Omental fat pad (tissue), 4 donors: ENCODE data around the gene PDE8A. TPM values are rescaled to one million over a fixed set of nuclear protein-coding genes. Genes with fewer than 3 reads are reported as not detected.

Experiments used
- ATAC-seq: fragments of 150-250 bp; one replicate; pipeline ENCODE4 v1.9.1; 2016; ENCODE audit warnings: mild to moderate bottlenecking, moderate library complexity; ENCODE audit not compliant: low FRiP score
- DNase-seq: peaks from one replicate; pipeline ENCODE4 v3.0.0-alpha.2; 2019; ENCODE audit warnings: low spot score
- total RNA-seq, 4 donors: library from RNA; depleted of rRNA; stranded (reverse); fragments of >200 nt; gene quantifications; one replicate each; pipeline ENCODE4 v1.1.0, GENCODE V29; 2016
- TF ChIP-seq, protein P1 (sequence below), 3 donors: fragments of 450-650 bp; IDR thresholded peaks; one replicate each; pipeline ENCODE4 v1.5.1; 2016 to 2017; ENCODE audit warnings: antibody characterized with exemption in 3 of 3, mild to moderate bottlenecking in 3 of 3, moderate library complexity in 2 of 3

PDE8A gene
- total RNA-seq, 4 donors from 2014 or later = 61.0 to 86.5 (median 79.0) TPM

DNA sequence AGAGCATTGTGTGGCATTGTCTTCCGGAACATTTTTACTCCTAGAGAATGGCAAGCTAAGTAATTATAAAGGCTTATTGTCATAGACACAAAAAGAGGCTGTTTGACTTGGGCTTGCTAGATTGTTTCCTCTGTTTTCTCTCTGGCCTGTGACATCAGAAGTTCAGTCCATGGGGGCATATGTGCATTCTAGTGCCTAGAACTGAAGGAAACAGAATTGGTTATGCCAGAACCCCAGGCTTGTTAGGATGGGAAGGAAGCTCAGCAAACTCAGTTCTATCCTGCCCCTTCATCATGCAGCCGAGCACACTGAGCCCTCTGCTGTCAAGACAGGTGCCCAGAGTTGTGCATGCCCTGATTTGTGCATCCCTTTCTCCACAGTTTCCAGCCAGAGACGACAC is 131.3 kb downstream of the PDE8A start:
- no peak for ATAC-seq
- DNase-seq = no peak
- TF ChIP-seq, protein P1, sequence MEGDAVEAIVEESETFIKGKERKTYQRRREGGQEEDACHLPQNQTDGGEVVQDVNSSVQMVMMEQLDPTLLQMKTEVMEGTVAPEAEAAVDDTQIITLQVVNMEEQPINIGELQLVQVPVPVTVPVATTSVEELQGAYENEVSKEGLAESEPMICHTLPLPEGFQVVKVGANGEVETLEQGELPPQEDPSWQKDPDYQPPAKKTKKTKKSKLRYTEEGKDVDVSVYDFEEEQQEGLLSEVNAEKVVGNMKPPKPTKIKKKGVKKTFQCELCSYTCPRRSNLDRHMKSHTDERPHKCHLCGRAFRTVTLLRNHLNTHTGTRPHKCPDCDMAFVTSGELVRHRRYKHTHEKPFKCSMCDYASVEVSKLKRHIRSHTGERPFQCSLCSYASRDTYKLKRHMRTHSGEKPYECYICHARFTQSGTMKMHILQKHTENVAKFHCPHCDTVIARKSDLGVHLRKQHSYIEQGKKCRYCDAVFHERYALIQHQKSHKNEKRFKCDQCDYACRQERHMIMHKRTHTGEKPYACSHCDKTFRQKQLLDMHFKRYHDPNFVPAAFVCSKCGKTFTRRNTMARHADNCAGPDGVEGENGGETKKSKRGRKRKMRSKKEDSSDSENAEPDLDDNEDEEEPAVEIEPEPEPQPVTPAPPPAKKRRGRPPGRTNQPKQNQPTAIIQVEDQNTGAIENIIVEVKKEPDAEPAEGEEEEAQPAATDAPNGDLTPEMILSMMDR (IDR thresholded peaks at IDR 0.05) = no peak

DNA sequence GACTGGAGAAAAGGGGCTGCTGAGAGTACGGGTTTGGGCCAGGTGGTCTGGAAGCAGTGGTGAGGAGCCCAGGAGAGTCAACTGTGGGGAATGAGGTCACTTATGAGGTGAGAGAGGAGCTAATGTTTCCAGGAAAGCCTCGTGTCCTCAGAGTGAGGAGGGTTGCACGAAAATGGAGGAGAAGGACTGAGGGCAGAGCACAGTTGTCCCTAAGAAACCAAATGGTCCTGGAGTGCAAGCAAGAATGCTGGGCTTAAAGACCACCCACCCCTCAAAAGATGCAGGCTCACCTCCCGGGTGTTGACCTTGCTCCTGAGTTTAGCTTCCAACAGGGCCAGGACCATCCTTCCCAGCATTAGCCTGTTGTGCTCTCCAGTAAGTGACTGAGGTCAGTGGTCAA is 133.2 kb downstream of the PDE8A start:
- no peak for ATAC-seq
- TF ChIP-seq, protein P1 (IDR thresholded peaks at IDR 0.05) = no peak
- no peak for DNase-seq

DNA sequence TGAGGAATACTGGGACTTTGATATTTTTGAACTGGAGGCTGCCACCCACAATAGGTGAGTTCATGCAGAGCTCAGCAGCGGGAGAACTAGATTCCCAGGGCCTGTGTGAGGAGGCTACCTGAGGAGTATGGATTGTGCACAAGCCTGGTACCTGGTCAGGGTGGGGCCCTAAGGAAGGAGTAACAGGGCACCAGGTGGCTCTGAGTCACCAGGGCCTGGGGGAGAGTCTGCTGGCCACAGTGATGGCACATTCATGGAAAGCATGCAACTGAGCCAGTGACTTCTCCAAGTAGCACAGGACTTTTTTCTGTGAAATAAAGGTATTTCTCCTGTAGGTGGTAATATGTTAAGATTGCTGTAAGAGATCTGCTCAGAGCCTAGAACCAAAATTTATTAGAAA is 134.4 kb downstream of the PDE8A start:
- no peak for ATAC-seq
- TF ChIP-seq, protein P1 (IDR thresholded peaks at IDR 0.05) = no peak
- no peak for DNase-seq

DNA sequence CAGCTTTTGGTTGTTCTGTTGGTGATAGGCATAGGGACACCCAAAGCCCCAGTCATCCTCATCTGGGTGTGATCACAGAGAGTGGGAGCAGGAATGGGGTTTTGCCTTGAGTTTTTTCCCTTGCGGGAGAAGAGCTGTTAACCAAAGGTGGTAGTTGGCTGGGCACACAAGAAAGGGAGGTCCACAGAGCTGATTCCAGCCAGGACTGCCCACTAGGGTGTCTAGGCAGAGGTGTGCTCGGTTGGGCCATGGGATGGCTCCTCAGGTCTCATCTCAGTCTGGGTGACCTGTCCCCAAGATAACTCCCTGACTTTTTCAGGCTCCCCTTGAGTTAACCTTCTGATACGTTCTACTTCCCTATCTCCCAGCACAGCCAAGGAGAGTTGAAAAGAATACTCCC is 134.8 kb downstream of the PDE8A start:
- TF ChIP-seq, protein P1 (IDR thresholded peaks at IDR 0.05) = no peak
- ATAC-seq (no peak), DNase-seq (no peak)

DNA sequence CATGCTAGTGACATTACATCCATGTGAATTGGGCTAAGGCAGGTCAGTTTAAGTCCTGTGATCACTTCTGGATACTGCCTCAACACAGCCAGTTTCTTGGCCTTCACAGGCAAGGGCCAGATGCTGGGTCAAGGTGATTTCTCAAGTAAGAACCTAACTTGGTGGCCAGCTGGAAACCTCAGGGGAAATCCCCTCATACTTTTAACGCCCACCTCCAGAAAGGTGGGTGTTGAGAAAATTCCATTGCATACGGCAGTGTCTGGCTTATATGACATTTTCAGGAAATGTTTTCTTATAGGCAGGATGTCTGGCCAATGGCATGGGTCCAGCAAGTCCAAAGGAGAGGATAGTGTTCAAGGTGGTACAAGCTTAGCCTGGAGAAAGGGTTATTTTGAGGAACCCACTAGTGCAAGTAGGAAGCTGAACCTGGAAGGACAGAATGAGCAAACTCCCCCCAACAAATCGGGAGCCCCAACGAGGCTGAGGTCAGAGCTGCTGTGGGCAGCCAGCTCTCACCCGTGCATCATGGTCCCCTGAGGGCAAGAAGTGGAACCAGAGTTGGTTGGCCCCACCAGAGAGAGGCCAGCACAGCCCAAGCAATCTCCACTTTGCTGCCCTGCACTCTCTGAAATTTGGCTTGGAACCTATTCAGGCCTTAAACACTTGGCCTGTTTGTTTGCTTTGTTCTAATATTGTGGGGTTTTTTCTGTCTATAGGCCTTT is 135.4 kb downstream of the PDE8A start:
- TF ChIP-seq, protein P1 (IDR thresholded peaks at IDR 0.05) = no peak
- no peak for DNase-seq
- ATAC-seq = no peak

DNA sequence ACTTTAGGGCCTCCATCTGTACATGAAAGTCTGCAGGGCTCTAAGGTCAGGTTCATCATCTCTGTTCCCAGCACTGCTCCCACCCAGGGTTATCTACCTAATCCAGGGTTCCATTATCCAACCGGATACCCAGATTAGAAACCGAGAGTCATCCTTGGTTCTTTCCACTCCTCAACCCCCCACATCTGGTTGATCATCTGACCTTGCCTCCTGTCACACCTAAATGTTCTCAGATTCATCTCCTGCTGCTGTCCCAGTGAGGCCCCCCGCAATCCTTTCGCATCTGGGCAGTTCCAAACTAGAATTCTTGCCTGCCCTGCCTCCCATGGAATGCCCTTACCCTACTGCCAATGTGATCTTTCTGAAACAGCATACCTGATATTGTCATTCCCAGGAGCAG is 136.5 kb downstream of the PDE8A start:
- TF ChIP-seq, protein P1 (IDR thresholded peaks at IDR 0.05) = no peak
- DNase-seq (no peak), ATAC-seq (no peak)

DNA sequence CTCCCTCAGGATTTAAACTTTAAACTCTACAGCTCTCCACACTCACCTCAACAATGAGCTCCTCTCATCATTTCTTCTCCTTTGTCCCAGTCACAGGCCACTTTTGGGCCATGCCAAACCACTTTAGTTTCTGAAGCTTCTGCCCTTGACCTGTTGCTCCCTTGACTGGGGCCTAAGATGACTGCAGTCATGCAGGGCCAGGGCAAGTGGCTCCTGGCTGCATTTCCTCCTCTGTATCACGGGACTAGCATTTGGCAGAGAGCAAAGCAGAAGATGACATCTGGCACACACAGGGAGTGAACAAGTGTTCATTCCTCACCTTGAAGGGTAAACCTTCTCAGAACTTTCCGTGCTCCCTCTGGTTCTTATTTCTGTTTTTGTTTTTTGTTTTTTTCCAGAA is 136.9 kb downstream of the PDE8A start:
- ATAC-seq (no peak), DNase-seq (no peak)
- TF ChIP-seq, protein P1 (IDR thresholded peaks at IDR 0.05) = no peak
